Erythroblast (primary cell): ENCODE measurements around the gene JMJD8.

Experiments used
- GATA1 ChIP-seq: IDR thresholded peaks from 2 replicates; pipeline ENCODE4 v1.6.1; 2011; ENCODE audit warnings: low read depth, mild to moderate bottlenecking, control low read depth, low read length, moderate library complexity
- POLR2A ChIP-seq: IDR thresholded peaks from 2 replicates; pipeline ENCODE4 v1.6.1; 2011; ENCODE audit warnings: mild to moderate bottlenecking, low read length

DNA sequence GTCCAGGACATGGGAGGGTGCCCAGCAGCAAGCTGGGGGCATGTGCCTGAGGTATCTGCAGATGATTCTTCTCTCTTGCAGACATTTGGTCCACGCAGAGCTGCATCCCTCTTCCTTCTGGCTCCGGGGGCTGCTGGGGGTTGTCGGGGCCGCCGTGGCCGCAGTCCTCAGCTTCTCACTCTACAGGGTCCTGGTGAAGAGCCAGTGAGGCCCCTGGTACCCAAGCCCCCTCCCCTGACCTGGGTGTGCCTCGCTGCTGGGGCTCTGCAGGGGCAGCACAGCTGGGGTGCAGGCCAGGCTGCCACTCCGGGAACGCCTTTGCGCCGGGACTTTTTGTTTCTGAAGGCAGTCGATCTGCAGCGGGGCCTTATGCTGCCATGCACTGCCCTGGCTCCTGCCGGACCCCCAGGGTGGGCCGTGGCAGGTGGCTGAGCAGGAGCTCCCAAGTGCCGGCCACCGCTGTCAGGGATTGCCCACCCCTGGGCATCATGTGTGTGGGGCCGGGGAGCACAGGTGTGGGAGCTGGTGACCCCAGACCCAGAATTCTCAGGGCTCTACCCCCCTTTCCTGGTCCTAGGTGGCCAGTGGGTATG, 10.6 kb downstream of the JMJD8 start:
- TF ChIP-seq GATA1 (no peak), POLR2A (no peak)
